GM18861 (cell line): ENCODE measurements around the gene NEK10.
"Not testable (repeated sequence)": the region's sequence is repeated elsewhere in the genome, so short reads cannot be mapped to it uniquely, and the experiment has no call there.

ENCODE experiments used
- ATAC-seq: cut with Tn5 transposase; IDR thresholded peaks from one replicate; pipeline ENCODE4 v1.9.1; 2021; ENCODE audit not compliant: unreplicated experiment

NEK10 gene

DNA sequence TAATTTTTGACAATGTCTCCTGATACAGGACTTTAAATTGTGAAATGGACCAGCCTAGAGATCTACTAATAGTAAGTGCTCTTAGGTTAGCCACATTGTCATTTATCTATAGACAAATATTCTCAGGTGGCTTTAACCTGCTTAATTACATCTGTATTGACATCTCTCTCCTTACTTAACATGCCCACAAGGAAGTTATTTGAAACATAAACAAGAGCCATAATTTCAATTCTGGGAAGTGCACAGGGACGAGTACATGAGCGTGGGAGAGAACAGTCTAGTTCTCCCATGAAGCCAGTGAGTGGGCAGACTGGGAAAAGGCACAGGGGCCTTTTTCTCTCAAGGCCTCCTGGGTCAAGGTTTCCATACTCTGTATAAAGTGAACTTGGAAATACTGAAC is 54.2 kb downstream of the NEK10 start:
- no peak for ATAC-seq

- peak; percentile 92 for ATAC-seq
These were observed 57.0 kb downstream of the NEK10 start for GRCh38 chr3:27312044-27312668.

DNA sequence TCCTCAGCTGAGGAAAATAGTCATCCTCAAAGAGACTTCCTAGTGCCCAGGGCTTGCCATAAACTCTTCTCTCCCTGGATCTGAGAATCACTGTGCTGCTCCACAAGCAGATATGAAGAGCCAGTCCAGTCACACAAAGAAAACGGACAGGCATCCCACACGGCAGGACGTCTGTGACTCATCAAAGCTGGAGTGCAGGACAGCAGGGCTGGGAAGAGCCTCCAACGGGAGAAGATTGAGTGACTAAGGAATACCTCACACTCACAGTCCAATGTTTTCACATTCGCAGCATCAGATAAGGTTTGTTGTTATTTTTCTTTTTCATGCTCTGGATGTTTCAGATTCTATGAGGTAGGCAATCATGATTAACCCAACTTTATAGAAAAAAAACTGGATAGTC is 57.8 kb downstream of the NEK10 start:
- no peak for ATAC-seq

- no peak for ATAC-seq
These were observed 58.5 kb downstream of the NEK10 start for GRCh38 chr3:27310688-27311087.

- ATAC-seq: no peak
These were observed 61.6 kb downstream of the NEK10 start for GRCh38 chr3:27307566-27307965.

- ATAC-seq: no peak
These were observed 66.3 kb downstream of the NEK10 start for GRCh38 chr3:27302891-27303290.

DNA sequence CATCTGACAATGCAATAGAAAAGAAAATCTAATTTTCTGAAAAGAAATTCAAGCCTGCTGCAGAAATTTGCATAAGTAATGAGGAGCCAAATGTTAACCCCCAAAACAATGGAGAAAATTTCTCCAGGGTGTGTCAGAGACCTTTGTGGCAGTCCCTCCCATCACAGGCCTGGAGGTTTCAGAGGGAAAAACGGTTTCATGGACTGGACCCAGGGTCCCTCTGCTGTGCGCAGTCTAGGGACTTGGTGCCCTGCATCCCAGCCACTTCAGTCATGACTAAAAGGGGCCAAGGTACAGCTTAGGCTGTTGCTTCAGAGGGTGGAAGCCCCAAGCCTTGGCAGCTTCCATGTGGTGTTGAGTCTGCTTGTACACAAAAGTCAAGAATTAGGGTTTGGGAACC is 70.2 kb downstream of the NEK10 start:
- ATAC-seq: not testable (repeated sequence)

DNA sequence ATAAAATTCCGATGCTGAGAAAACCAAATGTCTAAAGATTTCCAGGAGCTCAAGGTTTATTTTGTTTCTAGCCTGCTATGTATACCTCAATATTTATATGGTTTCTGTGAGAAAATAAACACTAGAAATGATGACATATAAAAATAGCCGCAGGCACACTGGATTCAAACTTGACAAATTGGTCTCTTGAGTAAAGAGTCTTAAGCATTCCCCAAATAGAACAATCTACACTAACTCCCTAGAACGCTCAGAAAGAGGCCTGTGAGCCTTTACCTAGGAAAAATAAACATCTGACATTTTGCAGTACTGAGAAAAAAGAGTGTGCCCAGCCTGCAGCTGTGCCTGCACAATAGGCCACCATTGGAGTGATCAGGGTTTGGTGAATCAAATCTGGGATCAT is 75.2 kb downstream of the NEK10 start:
- ATAC-seq: no peak

GRCh38 chr3:27290760-27291159 is 78.4 kb downstream of the NEK10 start:
- no peak for ATAC-seq

DNA sequence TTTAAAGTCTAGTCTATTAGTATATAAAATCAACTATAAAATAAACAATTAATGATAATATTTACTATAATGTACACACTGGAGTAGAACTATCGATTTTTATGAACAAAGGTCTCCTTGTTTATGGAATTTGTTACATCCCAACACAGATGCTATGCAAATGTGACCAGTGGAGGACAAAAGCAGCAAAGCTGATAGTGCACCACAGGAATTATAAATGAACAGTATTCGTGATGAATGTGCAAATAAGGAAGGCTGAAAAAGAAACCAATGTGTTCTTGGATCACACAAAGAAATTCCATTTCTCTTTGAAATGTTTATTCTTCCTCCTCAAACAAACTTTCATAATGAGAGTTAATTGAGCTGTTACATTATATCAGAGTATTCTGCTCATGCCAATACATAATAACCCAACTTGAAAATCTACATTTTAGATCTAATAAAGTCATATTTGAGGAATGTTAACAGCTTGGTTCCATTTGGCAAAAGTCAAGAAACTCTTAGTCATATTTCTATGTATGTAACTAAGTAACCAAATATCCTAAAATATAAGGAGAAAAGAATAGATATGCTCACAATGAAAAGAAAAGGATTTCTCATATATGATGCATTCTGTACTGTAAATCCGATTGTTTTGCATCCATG is 79.3 kb downstream of the NEK10 start:
- no peak for ATAC-seq

DNA sequence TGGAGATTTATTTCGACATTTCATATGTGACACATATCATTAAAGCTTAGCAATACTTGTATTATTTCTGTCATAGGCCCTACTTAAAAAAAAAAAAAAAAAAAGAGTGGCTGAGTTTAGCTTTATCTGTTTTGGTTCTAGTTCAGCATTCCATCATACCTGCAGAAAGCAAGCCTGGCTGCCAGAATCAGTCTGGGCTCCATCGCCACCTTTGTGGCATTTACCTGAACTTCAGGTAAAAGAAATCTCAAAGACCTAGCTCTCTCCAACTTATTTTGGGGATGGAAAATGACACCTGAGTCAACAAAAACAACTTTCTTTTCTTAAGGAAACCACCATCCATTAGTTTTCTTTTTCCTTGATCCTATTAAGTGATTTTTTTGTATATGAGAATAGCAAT is 82.1 kb downstream of the NEK10 start:
- ATAC-seq: no peak

DNA sequence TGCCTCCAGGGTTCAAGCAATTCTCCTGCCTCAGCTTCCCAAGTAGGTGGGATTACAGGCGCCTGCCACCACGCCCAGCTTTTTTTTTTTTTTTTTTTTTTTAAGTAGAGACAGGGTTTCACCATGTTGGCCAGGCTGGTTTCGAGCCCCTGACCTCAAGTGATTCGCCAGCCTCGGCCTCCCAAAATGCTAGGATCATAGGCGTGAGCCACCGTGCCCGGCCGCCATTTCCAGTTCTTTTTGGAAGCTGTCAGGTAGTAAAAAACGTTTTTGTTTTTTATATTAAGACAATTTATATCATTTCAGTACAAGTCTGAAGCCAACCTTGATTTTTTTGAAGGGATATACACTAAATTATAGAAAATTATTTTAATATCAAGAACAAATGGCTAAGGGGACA is 82.7 kb downstream of the NEK10 start:
- ATAC-seq: not testable (repeated sequence)

- ATAC-seq: no peak
These were observed 83.5 kb downstream of the NEK10 start for GRCh38 chr3:27285668-27286067.

GRCh38 chr3:27281671-27282150 is 87.5 kb downstream of the NEK10 start:
- no peak for ATAC-seq

- ATAC-seq: no peak
These were observed 90.1 kb downstream of the NEK10 start for GRCh38 chr3:27279123-27279522.

DNA sequence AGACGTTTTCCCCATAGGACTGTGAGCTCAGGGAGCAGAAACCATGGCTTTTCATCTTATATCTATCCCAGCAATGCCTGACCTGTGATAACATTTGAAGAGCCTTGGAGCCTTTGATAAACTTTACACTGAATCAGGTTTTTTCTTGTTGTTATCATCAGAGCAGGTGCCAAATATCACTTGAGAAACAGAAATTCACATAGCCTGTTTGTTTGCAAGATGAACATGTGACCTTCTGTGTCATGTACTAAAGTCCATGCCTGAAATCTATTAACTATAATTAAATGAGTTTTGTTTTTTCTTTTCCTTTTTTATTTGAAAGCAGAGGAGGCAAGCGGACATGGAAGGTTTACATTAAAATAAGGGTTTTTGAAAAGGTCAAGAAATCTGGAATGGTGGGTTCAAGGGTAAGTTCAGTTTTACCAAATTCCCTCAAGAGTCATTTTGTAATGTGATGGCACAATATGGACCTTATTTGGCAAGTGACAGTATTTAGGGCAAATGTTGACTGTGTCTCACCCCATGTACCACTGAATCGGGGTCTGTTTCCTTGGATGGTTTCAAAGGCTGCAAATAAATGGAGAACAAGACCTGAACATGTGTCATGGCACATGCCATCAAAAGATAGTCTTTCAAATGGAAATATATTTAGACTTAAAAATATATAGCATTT is 90.7 kb downstream of the NEK10 start:
- no peak for ATAC-seq

DNA sequence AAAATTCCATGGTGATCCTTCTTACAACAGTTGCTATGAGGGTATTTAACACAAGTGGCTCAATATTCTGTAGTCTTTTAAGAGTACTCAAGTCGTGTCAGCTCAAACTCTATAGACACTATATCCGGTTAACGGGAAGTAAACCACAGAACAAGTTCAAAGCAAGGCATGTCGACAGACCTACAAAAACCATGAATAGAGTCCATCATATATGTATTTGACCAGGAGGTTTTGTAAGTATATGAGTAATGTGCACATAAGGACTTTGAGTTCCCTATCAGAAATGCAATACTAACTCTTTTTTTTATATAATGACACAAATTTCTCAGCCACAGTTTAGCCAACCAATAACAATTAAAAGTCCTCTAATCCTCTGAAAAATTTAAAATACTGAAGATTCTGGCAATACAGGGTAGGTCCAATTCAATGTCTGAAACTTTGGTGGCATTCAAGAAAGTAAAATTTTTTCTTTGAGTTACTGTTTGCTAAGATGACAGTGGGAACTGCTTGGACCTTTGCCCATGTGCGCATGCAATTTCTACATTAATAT is 93.7 kb downstream of the NEK10 start:
- no peak for ATAC-seq

- ATAC-seq: no peak
These were observed 97.3 kb downstream of the NEK10 start for GRCh38 chr3:27271890-27272289.

DNA sequence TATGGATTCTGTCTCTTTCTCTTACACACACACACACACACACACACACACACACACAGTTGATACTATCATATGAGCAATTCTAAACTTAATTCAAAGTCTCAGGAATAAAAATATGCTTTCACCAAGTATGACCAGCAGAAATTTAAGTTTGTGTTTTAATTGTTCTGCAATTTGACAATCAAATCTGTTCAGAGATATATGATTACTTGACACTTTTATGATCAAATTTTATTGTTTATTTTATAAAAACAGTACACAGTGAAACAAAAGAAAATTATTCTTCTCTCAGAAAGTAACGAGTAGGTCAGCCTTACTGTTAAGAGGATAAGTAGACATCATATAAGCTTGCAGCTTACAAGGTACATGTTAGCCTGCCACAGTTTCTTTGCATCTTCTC is 114.3 kb downstream of the NEK10 start:
- no peak for ATAC-seq

DNA sequence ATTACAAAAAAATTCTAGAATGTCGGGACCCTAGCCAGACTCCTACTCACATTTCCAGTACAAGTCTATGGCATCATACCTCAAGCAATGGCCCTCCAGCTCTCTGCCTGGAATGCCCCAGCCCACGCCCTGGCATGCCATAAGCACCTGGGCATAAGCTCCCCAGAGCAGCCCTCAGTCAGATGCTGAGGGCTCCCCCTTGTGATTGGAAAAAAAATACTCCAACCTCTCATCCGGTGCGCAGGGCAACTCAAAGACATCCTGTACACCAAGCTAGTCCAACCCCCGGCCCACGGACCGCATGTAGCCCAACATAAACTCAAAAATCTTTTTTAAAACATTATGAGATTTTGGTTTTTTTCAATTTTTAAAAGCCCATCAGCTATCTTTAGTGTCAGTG is 115.4 kb downstream of the NEK10 start:
- peak; percentile 86 for ATAC-seq

- no peak for ATAC-seq
These were observed 115.8 kb downstream of the NEK10 start for GRCh38 chr3:27253391-27253790.

DNA sequence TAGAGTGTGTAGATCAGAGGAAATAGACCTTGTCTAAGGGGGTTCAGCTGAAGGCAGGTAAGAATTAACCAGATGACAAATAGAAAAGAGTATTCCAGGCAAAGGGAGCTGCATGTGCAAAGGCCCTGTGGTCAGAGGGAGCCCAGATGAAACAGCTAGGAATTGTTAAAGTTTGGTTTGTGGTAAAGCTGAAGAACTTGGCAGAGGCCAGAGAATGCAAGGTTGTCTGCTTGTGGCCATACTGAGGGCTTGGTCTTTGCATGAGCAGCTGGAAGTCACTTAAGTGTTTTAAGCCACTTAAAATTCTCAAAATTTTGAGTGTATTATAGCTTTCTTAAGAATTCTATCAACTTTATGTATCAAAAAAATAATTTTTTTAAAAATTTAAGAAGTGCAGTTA is 116.5 kb downstream of the NEK10 start:
- ATAC-seq: no peak
